GM18502 (cell line): ENCODE measurements around the gene GPR162.

Experiments used
- ATAC-seq: cut with Tn5 transposase; IDR thresholded peaks from one replicate; pipeline ENCODE4 v1.9.1; 2021; ENCODE audit warnings: mild to moderate bottlenecking; ENCODE audit not compliant: unreplicated experiment, poor library complexity

Gene GPR162

DNA sequence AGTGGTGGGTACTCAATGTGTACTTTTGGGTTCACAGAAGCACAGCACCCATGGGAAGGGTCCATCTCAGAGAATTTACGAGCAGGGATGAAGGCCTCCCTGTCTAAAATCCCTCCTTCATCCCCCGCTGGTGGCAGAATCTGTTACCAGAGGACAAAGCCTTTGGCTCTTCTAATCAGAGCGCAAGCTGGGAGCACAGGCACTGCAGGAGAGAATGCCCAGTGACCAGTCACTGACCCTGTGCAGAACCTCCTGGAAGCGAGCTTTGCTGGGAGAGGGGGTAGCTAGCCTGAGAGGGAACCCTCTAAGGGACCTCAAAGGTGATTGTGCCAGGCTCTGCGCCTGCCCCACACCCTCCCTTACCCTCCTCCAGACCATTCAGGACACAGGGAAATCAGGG is 1.5 kb upstream of the GPR162 start:
- ATAC-seq: no peak

DNA sequence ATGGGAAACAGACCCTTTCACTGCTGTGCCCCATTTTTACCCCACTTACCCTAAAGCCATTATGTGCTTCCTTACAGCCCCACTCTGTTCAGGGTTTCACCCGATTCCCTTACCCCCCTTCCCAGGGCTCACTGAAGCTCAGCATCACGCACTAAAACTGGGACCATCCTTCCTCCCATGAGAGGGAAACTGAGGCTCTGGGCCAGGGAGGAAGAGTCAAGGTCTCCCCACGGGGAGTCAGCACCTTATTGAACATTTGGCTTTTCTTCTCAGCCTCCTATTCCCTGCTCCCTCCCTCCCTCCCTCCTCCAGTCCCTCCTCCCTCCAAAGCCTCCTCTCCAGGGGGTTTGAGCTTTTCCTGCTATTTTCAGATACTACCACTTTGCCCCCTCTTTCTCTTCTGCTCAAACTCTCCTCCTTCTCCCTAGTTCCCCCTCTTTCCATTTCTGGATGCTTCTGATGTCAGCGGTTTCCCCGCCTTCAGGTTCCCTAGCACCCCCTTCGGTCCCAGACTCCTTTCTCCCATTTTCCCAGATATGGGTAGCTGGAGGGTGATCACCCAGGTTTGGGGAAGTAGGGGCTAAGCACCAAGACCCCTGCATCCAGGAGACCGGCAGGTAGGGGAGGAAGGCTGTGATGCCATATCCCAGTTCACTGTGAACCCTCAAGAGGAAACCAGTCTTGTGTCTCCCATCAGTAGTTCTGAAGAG is 960 bp downstream of the GPR162 start:
- ATAC-seq: no peak

GRCh38 chr12:6823182-6824084 is 1.8 kb downstream of the GPR162 start:
- no peak for ATAC-seq

DNA sequence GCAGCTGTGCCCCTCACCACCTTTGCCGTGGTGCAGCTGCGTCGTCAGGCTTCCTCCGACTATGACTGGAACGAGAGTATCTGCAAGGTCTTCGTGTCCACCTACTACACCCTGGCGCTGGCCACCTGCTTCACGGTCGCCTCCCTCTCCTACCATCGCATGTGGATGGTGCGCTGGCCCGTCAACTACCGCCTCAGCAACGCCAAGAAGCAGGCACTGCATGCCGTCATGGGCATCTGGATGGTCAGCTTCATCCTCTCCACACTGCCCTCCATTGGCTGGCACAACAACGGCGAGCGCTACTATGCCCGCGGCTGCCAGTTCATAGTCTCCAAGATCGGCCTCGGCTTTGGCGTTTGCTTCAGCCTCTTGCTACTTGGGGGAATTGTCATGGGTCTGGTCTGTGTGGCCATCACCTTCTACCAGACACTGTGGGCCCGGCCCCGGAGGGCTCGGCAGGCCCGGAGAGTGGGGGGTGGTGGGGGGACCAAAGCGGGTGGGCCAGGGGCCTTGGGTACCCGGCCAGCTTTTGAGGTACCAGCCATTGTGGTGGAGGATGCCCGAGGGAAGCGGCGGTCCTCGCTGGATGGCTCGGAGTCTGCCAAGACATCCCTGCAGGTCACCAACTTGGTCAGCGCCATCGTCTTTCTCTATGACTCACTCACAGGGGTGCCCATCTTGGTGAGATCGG is 2.6 kb downstream of the GPR162 start:
- ATAC-seq: no peak

GRCh38 chr12:6824901-6825381 is 3.3 kb downstream of the GPR162 start:
- ATAC-seq: no peak

DNA sequence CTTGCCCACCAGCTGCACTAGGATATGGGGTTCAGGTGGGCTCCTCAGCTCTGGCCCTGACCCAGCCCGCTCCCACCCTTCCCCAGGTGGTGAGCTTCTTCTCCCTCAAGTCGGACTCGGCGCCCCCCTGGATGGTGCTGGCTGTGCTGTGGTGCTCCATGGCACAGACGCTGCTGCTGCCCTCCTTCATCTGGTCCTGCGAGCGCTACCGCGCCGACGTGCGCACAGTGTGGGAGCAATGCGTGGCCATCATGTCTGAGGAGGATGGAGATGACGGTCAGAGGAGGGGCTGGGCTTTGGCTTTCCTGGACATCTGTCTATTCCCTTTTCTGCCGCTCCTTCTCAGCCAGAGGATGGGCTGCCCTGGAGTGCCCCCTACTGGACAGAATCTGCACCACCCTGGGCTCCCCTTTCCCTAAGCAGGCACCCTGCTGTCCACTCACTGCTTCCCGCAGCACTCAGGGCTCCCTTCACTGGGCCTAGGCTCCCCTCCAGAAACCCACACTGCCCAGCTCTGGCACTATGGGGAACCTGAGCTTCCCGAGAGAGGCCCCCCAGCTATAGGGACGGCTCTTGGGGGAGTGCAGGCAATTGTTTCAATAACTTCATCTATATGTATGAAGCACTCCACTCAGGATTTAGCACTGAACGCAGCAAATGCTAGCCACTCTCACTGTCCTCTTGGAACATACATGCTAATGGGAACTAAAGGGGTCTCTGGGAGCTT is 3.9 kb downstream of the GPR162 start:
- peak; percentile 54 for ATAC-seq

DNA sequence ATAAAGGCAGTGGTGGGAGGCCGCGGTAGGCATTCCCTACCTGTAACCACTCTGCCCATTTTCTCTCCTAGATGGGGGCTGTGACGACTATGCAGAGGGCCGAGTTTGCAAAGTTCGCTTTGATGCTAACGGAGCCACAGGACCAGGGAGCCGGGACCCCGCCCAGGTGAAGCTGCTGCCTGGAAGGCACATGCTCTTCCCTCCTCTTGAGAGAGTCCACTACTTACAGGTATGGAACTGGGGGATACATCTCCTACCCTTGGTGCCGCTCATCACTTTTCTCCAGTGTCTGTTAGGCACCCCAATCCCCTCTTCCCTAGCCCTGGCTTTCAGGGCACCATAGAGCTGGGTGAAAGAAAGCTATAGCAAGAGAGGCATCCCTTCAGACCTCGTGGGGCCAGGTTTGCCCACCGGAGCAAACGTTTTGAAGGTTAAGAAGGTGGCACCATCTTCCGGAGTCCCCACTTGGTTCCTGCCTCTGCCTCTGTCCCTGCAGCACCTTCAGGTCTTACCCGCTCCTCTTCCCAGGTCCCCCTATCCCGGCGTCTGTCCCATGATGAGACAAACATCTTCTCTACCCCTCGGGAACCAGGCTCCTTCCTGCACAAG is 4.6 kb downstream of the GPR162 start:
- ATAC-seq: no peak

DNA sequence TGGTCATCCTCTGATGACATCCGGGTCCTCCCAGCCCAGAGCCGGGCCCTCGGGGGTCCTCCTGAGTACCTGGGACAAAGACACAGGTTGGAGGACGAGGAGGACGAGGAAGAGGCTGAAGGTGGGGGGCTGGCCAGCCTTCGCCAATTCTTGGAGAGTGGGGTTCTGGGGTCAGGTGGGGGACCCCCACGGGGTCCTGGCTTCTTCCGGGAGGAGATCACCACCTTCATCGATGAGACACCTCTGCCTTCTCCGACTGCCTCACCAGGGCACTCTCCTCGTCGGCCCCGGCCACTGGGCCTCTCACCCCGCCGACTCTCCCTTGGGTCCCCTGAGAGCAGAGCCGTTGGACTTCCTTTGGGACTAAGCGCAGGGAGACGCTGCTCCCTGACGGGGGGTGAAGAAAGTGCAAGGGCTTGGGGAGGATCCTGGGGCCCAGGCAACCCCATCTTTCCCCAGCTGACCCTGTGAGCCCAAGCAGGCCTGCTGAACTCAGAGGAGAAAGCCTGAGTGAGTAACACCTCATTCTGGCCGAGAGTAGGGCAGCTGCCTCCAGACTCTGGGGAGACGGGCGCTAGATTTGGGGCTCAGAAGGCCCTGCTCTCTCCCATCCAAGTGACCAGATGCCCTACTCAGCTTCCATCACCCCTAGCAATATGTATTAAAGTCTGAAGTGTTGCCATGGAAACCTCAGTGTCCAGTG is 5.3 kb downstream of the GPR162 start:
- ATAC-seq: no peak

- no peak for ATAC-seq
Observed at GRCh38 chr12:6827437-6827911, 5.9 kb downstream of the GPR162 start.

DNA sequence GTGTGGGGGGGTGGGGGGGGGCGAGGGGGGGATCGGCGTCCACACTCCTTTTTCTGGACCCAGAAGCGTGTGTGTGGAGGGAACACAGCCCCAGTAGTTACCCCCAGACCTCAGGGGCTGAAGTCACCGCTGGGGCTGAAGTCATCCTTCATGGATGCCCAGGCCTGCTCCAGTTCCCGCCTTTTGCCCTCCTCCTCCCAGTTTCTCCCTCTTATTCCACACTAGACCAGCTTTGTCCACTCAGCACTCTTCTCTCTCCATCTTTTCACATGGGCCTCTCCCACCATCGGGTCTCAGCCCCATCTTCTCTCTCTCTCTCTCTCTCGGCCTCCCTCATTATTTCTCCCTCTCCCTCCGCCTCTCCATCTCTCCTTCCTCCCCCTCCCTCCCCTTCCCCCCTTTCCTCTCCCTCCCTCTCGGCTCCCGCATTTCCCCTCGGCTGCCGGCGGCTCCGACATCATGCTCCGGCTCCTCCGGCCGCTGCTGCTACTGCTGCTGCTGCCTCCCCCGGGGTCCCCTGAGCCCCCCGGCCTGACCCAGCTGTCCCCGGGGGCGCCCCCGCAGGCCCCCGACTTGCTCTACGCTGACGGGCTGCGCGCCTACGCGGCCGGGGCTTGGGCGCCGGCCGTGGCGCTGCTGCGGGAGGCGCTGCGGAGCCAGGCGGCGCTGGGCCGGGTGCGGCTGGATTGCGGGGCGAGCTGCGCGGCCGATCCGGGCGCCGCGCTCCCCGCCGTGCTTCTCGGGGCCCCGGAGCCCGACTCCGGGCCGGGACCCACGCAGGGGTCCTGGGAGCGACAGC is 6.6 kb downstream of the GPR162 start, which contains the start of gene P3H3:
P3H3 (plus strand) TSS at position 426 of the 799 bp plus-strand sequence; CDS start at position 460, 34 bp downstream.
- no peak for ATAC-seq

- no peak for ATAC-seq
Observed at GRCh38 chr12:6828781-6829535, 7.3 kb downstream of the GPR162 start.

GRCh38 chr12:6829536-6830220 is 8.1 kb downstream of the GPR162 start:
- ATAC-seq: no peak

DNA sequence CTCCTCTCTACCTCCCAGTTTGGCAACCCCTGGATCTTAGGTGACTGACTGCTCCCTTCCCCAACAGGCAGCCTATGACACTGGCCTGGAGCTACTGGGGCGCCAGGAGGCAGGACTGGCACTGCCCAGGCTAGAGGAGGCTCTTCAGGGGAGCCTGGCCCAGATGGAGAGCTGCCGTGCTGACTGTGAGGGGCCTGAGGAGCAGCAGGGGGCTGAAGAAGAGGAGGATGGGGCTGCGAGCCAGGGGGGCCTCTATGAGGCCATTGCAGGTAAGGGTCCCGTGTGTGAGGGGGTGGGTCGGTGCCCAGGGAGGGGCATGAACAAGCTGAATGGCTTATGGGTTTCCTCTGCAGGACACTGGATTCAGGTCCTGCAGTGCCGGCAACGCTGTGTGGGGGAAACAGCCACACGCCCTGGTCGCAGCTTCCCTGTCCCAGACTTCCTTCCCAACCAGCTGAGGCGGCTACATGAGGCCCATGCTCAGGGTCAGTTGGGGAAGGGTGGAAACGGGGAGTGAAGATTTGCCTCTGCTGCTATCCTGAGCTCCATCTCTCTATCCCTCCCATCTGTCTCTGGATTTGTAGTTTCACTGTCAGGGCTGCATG is 8.8 kb downstream of the GPR162 start:
- ATAC-seq: no peak

- ATAC-seq: no peak
Observed at GRCh38 chr12:6830999-6831398, 9.4 kb downstream of the GPR162 start.

GRCh38 chr12:6831450-6831995 is 9.9 kb downstream of the GPR162 start:
- ATAC-seq: no peak

- ATAC-seq: no peak
Observed at GRCh38 chr12:6832125-6832524, 10.5 kb downstream of the GPR162 start.
